Medulla oblongata (tissue), 1 donor: ENCODE measurements around the gene GNAT1.
"Not testable (repeated sequence)": the region's sequence is repeated elsewhere in the genome, so short reads cannot be mapped to it uniquely, and the experiment has no call there.

ENCODE experiments used
- DNase-seq: peaks from one replicate; pipeline ENCODE4 v3.0.0-alpha.2; 2015; ENCODE audit errors: extremely low spot score

GNAT1 gene

GRCh38 chr3:50241163-50241562 is 49.8 kb downstream of the GNAT1 start:
- no peak for DNase-seq

- no peak for DNase-seq
These were observed 50.4 kb downstream of the GNAT1 start for GRCh38 chr3:50241713-50242380.

DNA sequence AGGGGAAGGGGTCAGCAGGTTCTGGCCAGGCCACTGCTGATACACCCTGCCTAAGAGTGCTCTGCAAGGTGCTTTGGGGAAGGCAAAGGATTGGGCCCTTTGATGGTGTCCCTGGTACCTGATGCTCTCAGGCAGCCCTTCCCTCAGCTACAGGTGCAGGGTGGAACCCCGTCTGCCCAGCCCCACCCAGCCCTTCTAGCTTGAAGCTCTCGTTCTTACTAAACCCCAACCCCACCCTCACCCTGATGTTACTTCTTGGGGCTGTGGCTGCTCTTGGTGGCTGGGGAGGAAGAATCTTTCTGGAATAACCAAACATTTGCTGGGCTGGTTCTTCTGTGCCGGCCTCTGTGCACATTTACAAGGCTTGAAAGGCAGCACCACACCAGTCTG is 51.0 kb downstream of the GNAT1 start:
- no peak for DNase-seq

GRCh38 chr3:50242851-50243542 is 51.6 kb downstream of the GNAT1 start:
- DNase-seq: peak; percentile 82

DNA sequence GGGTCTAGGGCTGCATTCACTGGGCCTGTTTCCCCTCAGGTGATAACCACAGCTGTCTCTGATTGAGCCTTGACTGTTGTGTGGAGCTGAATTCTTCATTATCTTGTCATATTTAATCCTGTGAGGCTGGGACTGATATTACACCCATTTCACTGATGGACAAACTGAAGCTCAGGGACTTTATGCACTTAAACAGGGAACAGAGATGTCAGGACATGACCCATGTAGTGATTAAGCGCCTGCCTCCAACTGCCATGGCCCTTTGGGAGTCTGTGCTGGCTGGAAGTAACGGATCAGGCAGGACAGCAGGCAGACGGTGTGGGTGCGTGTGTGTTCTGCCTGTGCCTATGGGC is 52.1 kb downstream of the GNAT1 start:
- DNase-seq: no peak

DNA sequence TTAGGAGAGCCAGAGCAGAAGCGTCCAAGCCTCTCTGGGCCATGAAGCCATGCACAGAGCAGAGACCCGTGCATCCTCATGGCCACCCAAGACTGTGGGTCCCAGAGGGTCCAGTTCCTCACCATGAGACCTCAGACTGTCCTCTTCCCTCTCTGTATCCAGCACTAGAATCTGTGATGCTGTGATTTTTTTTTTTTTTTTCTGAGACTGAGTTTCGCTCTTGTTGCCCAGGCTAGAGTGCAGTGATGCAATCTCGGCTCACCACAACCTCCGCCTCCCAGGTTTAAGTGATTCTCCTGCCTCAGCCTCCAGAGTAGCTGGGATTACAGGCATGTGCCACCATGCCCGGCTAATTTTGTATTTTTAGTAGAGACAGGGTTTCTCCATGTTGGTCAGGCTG is 53.4 kb downstream of the GNAT1 start:
- DNase-seq: not testable (repeated sequence)

DNA sequence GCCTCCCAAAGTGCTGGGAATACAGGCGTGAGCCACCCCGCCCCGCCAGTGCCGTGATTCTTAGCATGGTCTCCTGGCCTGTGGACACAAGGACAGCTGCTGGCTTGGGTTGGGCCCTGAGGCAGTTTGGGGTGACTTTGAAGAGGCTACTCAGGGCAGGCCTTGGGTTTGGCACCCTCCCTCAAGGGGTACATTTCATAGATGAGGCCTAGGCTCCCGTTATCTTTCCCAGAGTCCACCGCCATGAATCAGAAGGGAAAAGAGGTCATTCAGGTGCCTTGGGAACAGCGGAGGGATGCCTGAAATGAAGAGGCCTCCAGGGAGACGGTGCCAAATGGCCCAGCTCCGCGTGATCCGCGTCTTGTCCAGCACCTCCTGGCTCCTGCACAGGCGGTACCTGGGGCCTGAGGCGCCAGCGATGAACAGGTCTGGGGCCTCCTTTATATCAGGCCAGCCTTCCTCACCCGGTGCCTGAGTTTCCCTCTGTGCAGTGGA is 53.9 kb downstream of the GNAT1 start:
- DNase-seq: no peak

DNA sequence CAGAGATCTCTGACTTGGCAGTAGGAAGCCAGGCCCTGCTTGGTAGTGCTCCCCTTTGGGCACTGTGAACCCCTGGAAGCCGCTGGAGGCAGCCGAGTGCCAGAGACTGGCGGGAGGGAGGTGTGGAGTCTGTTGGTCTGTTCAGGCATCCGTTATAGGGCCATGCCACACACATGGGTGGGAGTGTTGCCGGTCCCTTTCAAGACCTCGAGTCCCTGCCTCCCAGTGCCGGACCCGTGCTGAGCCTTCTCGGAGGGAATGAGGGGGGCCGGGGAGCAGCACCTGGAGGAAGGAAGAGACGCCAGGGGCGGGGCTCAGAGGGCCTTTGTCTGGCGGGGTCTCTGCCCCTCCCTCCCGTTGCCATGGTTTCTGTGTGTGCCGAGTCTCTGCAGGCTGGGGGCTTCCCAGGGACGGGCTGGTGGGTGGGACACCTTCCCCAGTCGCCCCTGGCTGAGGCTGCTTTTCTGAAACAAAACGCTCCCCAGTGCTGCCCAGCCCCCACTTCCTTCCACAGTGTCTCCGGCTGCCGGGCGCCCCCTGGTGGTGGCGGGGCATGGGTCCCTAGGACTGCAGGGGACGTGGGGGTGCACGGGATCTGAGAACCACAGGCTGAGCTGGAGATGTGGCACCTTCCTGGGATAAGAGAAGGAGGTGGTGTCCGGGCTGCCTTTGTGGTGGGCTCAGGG is 54.6 kb downstream of the GNAT1 start:
- DNase-seq: peak; percentile 92

GRCh38 chr3:50246517-50246954 is 55.1 kb downstream of the GNAT1 start:
- no peak for DNase-seq
